ENCODE results near the gene BAIAP2.

BAIAP2 gene

GRCh38 chr17:81037798-81038733 lies 3.1 kb downstream of the BAIAP2 start:
- no peak for DNase-seq (ENCODE audit: low read depth)

GRCh38 chr17:81039096-81039495 lies 4.1 kb downstream of the BAIAP2 start:
- no peak for DNase-seq (ENCODE audit: low read depth)

GRCh38 chr17:81039854-81040758 lies 5.2 kb downstream of the BAIAP2 start:
- no peak for DNase-seq (ENCODE audit: low read depth)

- DNase-seq (ENCODE audit: low read depth), result no peak
Measured at GRCh38 chr17:81040791-81041337, 5.9 kb downstream of the BAIAP2 start.

GRCh38 chr17:81042606-81043005 lies 7.7 kb downstream of the BAIAP2 start:
- DNase-seq (ENCODE audit: low read depth), result no peak

- DNase-seq (ENCODE audit: low read depth), result no peak
Measured at GRCh38 chr17:81043319-81043724, 8.4 kb downstream of the BAIAP2 start.

- DNase-seq (ENCODE audit: low read depth), result no peak
Measured at GRCh38 chr17:81043725-81044427, 8.9 kb downstream of the BAIAP2 start.

- no peak for DNase-seq (ENCODE audit: low read depth)
Measured at GRCh38 chr17:81044428-81044763, 9.4 kb downstream of the BAIAP2 start.

- peak; percentile 48 for DNase-seq (ENCODE audit: low read depth)
Measured at GRCh38 chr17:81044764-81045589, 10.0 kb downstream of the BAIAP2 start.

GRCh38 chr17:81045590-81046095 lies 10.7 kb downstream of the BAIAP2 start:
- no peak for DNase-seq (ENCODE audit: low read depth)

GRCh38 chr17:81046132-81046769 lies 11.3 kb downstream of the BAIAP2 start:
- DNase-seq (ENCODE audit: low read depth), result no peak

- no peak for DNase-seq (ENCODE audit: low read depth)
Measured at GRCh38 chr17:81046770-81047359, 11.9 kb downstream of the BAIAP2 start.

GRCh38 chr17:81048827-81049371 lies 13.9 kb downstream of the BAIAP2 start:
- DNase-seq (ENCODE audit: low read depth), result no peak

- DNase-seq (ENCODE audit: low read depth), result no peak
Measured at GRCh38 chr17:81049372-81049911, 14.5 kb downstream of the BAIAP2 start.

GRCh38 chr17:81049973-81050551 lies 15.1 kb downstream of the BAIAP2 start:
- no peak for DNase-seq (ENCODE audit: low read depth)

- DNase-seq (ENCODE audit: low read depth), result no peak
Measured at GRCh38 chr17:81050645-81051625, 16.0 kb downstream of the BAIAP2 start.

GRCh38 chr17:81052199-81052997 lies 17.4 kb downstream of the BAIAP2 start:
- DNase-seq (ENCODE audit: low read depth), result no peak
